IPS-20b (cell line): Measurements from ENCODE around the gene C11orf42.
A peak's percentile ranks its signal among the peaks of the same experiment; 100 is the strongest.

ENCODE experiments used
- H3K27ac ChIP-seq: one replicate; pipeline ENCODE4 v1.5.1; 2013; ENCODE audit warnings: low read length
- H3K27me3 ChIP-seq: 2 replicates; pipeline ENCODE4 v1.6.1; 2013; ENCODE audit warnings: mild to moderate bottlenecking, low read length, inconsistent platforms; ENCODE audit not compliant: insufficient read depth
- H3K36me3 ChIP-seq: 2 replicates; pipeline ENCODE4 v1.6.1; 2013; ENCODE audit warnings: low read depth, mild to moderate bottlenecking, inconsistent platforms, low read length, moderate library complexity; ENCODE audit not compliant: insufficient read depth
- H3K4me1 ChIP-seq: 2 replicates; pipeline ENCODE4 v1.6.1; 2013; ENCODE audit warnings: mild to moderate bottlenecking, control low read depth, inconsistent platforms, low read length, moderate library complexity; ENCODE audit not compliant: insufficient read depth
- H3K4me3 ChIP-seq: 2 replicates; pipeline ENCODE4 v1.5.1; 2013; ENCODE audit warnings: mild to moderate bottlenecking, low read length, inconsistent platforms
- H3K9ac ChIP-seq: 2 replicates; pipeline ENCODE4 v1.6.1; 2013; ENCODE audit warnings: low read depth, mild to moderate bottlenecking, inconsistent platforms, low read length, moderate library complexity
- H3K9me3 ChIP-seq: 2 replicates; pipeline ENCODE4 v1.6.1; 2013; ENCODE audit warnings: mild to moderate bottlenecking, low read depth, low read length, inconsistent platforms; ENCODE audit not compliant: insufficient read depth

The C11orf42 gene

GRCh38 chr11:6225024-6225423 is 19.7 kb downstream of the C11orf42 start:
- peaks cover 44% of the 10 kb centered on the region for H3K36me3 ChIP-seq
- H3K9ac ChIP-seq: no peak overlapping the region
- H3K27ac ChIP-seq: no peak overlapping the region
- H3K4me3 ChIP-seq: no peak overlapping the region
- H3K4me1 ChIP-seq: no peaks in the 10 kb centered on the region
- no peaks in the 10 kb centered on the region for H3K27me3 ChIP-seq
- H3K9me3 ChIP-seq: no peaks in the 10 kb centered on the region

DNA sequence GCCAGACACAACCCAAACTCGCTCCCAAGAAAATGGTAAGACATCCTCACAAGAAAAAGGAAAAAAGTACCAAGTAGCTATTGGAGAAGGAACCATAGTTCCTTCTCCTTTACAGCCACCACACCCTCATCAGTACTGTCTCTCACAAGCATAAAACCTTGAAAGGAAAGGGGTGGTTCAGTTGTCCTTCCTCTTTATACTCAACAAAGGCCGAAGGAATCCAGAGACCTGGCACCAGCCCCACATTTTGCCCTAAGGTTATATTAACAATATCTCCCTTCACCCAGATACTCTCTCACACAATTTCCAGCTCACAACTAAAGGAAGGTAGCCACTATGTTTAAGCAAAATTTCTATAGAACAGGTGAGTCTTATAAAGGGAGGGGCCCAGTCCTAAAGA is 20.5 kb downstream of the C11orf42 start:
- H3K4me3 ChIP-seq: no peak overlapping the region
- no peaks in the 10 kb centered on the region for H3K9me3 ChIP-seq
- H3K27ac ChIP-seq: no peak overlapping the region

DNA sequence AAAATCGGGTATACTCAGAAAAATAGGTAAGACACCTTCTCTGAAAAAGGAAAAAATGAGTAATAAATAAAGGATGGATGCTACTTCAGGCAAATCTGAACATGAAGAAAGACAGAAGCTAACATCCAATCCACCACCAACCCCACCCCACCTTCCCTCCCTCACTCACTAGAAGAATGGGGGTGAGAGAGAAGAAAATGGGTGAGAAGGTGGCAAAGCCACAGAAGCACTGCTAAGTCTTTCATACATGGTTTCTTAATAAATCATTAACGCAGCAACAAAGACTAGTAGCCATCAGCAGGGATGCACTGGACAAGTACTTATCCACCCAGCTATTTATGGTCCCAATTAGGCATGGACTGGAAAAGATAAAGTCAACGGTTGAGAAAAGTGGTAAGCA is 23.2 kb downstream of the C11orf42 start:
- H3K27ac ChIP-seq: no peak overlapping the region
- no peaks in the 10 kb centered on the region for H3K27me3 ChIP-seq
- no peak overlapping the region for H3K4me3 ChIP-seq
- H3K4me1 ChIP-seq: no peaks in the 10 kb centered on the region
- peaks cover 11% of the 10 kb centered on the region for H3K36me3 ChIP-seq
- H3K9me3 ChIP-seq: no peaks in the 10 kb centered on the region
- no peak overlapping the region for H3K9ac ChIP-seq

More for the DNA sequence above, 20.5 kb downstream of the C11orf42 start:
- Histone ChIP-seq H3K4me1 (no peaks in the 10 kb centered on the region), H3K9ac (no peak overlapping the region), H3K36me3 (peaks cover 36% of the 10 kb centered on the region), H3K27me3 (no peaks in the 10 kb centered on the region)

GRCh38 chr11:6229911-6230310 is 24.6 kb downstream of the C11orf42 start:
- H3K27ac ChIP-seq: no peak overlapping the region
- no peaks in the 10 kb centered on the region for H3K27me3 ChIP-seq
- no peaks in the 10 kb centered on the region for H3K9me3 ChIP-seq
- H3K9ac ChIP-seq: no peak overlapping the region
- no peaks in the 10 kb centered on the region for H3K36me3 ChIP-seq
- H3K4me3 ChIP-seq: no peak overlapping the region
- H3K4me1 ChIP-seq: no peaks in the 10 kb centered on the region

DNA sequence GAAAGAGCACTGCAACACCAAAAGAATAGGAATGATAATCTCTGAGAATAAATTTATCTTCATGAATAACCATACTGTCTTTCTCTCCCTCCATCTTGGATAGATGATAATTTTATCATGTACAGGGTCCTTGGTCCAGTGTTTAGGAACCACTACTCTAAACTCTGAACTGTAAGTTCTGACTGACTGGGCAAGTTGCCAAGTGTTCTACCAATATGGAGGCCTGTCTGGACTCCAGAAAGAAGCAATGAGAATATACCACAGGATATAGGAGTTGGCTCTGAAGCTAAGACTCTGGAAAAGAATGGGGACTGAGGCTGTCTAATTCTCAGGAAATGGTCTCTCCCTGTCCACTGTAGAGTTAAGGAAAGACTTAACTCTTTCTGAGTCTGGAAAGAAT is 27.5 kb downstream of the C11orf42 start:
- H3K36me3 ChIP-seq: no peaks in the 10 kb centered on the region
- H3K9ac ChIP-seq: no peak overlapping the region
- no peak overlapping the region for H3K27ac ChIP-seq
- no peaks in the 10 kb centered on the region for H3K4me1 ChIP-seq
- no peaks in the 10 kb centered on the region for H3K9me3 ChIP-seq
- no peaks in the 10 kb centered on the region for H3K27me3 ChIP-seq
- H3K4me3 ChIP-seq: no peak overlapping the region

DNA sequence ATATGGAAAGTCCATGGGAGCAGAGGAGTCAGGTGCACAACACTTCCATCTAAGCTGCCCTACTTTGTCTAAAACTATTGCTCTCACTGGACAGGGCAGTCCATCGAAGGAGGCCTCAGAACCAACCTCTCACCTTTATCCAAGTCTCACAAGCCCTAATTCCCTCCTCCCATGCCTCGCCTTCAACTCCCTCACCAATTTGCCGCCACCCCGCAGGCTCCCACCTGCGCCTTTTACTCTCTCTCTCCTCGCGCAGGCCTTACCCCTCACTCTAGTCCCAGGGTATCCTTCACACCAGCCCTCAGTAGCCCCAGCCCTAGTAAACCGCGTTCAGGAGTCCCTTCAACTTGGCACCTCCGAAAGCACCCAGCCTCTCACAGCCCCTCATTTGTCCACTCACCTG is 28.6 kb downstream of the C11orf42 start:
- Histone ChIP-seq H3K4me1 (no peaks in the 10 kb centered on the region), H3K27me3 (no peaks in the 10 kb centered on the region), H3K36me3 (no peaks in the 10 kb centered on the region), H3K9me3 (no peaks in the 10 kb centered on the region), H3K27ac (no peak overlapping the region), H3K4me3 (peak overlapping the region; percentile 83), H3K9ac (peak overlapping the region; percentile 82; the same call in 1 of the 2 replicates)

DNA sequence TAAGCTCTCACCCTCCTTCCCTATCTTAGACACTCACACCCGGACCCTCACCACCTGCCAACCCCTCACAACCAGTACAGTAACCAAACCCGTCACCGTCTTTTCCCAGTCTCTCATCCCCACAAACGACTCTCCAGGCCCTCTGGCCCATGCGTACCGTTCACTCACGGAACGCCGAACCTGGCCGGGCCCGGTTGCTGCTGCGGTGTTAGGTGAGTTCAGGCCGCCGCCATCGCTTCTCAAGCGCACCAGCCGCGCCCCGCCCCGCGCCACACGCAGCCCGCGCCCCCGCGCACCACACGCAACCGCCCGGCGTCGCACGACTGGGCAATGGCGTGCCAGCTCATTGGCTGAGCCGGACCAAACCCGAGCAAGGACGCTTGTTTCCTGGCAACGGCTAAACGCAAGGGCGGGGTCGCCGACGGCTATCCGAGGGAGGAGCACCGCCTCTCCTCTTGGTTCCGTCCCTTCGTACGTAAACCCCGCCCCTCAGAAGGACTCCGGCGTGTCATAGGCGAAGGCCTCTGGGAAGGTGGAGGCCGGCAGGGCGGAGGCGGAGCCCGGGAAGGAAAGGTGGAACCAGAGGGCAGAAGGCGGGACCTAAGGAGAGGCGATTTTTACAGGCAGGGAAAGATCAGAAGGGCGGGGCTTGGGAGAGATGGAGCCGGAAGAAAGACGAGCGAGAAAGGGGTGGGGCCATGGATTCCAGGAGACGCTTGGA is 29.2 kb downstream of the C11orf42 start, which contains the start of gene FHIP1B:
Gene FHIP1B, minus strand, starts transcription at position 250 of the 721 bp plus-strand sequence. CDS start 10,120 bp downstream, outside the sequence.
- no peaks in the 10 kb centered on the region for H3K27me3 ChIP-seq
- H3K4me3 ChIP-seq: peak within 1 kb of the TSS; percentile 83
- H3K36me3 ChIP-seq: no peaks in the 10 kb centered on the region
- H3K9ac ChIP-seq: peak within 1 kb of the TSS; percentile 82
- H3K27ac ChIP-seq: no peak within 1 kb of the TSS
- no peaks in the 10 kb centered on the region for H3K4me1 ChIP-seq
- H3K9me3 ChIP-seq: no peaks in the 10 kb centered on the region

DNA sequence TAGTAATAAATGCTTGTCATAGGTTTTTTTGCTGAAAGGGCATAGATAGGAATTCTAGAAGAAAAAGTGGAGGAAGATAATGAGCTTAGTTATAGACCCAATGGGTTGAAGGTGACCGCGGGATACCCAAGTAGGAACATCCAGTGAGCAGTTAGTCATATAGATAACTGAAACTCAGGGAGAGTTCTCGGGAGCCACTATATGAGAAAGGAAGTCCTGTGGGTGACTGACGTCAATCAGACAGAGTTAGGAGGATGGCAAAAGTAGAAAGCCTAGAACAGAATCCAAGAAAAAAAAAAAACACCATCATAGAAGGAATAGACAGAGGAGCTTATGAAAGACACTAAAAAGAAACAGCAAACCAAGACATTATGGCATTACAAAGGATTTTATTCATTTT is 31.9 kb downstream of the C11orf42 start:
- Histone ChIP-seq H3K9me3 (no peaks in the 10 kb centered on the region), H3K4me3 (no peak overlapping the region), H3K27ac (no peak overlapping the region), H3K36me3 (no peaks in the 10 kb centered on the region), H3K27me3 (no peaks in the 10 kb centered on the region), H3K4me1 (no peaks in the 10 kb centered on the region), H3K9ac (no peak overlapping the region)

- no peaks in the 10 kb centered on the region for H3K27me3 ChIP-seq
- H3K4me1 ChIP-seq: no peaks in the 10 kb centered on the region
- no peak overlapping the region for H3K27ac ChIP-seq
- H3K4me3 ChIP-seq: no peak overlapping the region
- H3K36me3 ChIP-seq: no peaks in the 10 kb centered on the region
- H3K9ac ChIP-seq: no peak overlapping the region
- H3K9me3 ChIP-seq: no peaks in the 10 kb centered on the region
These were observed 32.5 kb downstream of the C11orf42 start for GRCh38 chr11:6237761-6238302.

GRCh38 chr11:6238902-6239301 is 33.5 kb downstream of the C11orf42 start, which contains the start of gene CNGA4:
TSS of gene CNGA4 (plus strand) at chr11:6239089. CDS start at chr11:6239207, 118 bp downstream.
- no peaks in the 10 kb centered on the region for H3K36me3 ChIP-seq
- H3K4me1 ChIP-seq: no peaks in the 10 kb centered on the region
- H3K9me3 ChIP-seq: no peaks in the 10 kb centered on the region
- no peak within 1 kb of the TSS for H3K27ac ChIP-seq
- H3K9ac ChIP-seq: no peak within 1 kb of the TSS
- no peak within 1 kb of the TSS for H3K4me3 ChIP-seq
- H3K27me3 ChIP-seq: no peaks in the 10 kb centered on the region

GRCh38 chr11:6240139-6240538 is 34.8 kb downstream of the C11orf42 start:
- Histone ChIP-seq H3K4me3 (no peak overlapping the region), H3K27ac (no peak overlapping the region), H3K4me1 (no peaks in the 10 kb centered on the region), H3K9me3 (no peaks in the 10 kb centered on the region), H3K27me3 (no peaks in the 10 kb centered on the region), H3K36me3 (no peaks in the 10 kb centered on the region), H3K9ac (no peak overlapping the region)

GRCh38 chr11:6240781-6241180 is 35.4 kb downstream of the C11orf42 start:
- H3K27me3 ChIP-seq: no peaks in the 10 kb centered on the region
- H3K36me3 ChIP-seq: no peaks in the 10 kb centered on the region
- no peak overlapping the region for H3K4me3 ChIP-seq
- no peak overlapping the region for H3K27ac ChIP-seq
- H3K4me1 ChIP-seq: no peaks in the 10 kb centered on the region
- no peaks in the 10 kb centered on the region for H3K9me3 ChIP-seq
- no peak overlapping the region for H3K9ac ChIP-seq
